GM12874 (cell line): ENCODE results near the gene PDXK.

ENCODE experiments used
- TF ChIP-seq, protein P1 (sequence below): IDR thresholded peaks from 2 replicates; pipeline ENCODE4 v1.5.1; 2011; ENCODE audit warnings: low read depth, mild to moderate bottlenecking, control low read depth, low read length, moderate library complexity; ENCODE audit not compliant: insufficient read depth

The PDXK gene

DNA sequence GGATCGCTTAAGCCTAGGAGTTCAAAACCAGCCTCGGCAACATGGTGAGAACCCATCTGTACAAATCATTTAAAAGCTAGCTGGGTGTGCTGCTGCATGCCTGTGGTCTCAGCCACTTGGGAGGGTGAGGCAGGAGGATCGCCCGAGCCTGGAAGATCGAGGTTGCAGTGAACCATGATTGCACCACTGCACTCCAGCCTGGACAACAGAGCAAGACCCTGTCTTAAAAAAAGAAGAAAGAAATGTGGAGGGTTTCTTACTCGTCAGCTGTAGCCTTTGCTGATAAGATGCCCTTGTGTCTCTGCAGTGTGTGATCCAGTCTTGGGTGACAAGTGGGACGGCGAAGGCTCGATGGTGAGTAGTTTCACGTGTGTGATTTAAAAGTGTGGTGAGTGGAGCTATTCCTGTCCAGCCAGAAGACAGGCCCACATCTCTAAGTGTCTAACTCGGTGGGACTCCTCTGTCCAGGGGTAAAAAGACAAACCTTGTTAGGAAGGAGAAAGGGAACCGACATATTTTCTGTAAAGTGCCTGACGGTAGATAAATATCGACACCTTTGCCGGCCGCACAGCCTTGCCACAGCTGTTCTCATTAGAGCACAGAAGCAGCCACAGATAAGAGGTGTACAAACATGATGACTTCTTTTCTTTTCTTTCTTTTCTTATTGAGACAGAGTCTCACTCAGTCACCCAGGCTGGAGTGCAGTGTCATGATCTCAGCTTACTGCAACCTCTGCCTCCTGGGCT lies 27.0 kb downstream of the PDXK start:
- TF ChIP-seq, protein P1, sequence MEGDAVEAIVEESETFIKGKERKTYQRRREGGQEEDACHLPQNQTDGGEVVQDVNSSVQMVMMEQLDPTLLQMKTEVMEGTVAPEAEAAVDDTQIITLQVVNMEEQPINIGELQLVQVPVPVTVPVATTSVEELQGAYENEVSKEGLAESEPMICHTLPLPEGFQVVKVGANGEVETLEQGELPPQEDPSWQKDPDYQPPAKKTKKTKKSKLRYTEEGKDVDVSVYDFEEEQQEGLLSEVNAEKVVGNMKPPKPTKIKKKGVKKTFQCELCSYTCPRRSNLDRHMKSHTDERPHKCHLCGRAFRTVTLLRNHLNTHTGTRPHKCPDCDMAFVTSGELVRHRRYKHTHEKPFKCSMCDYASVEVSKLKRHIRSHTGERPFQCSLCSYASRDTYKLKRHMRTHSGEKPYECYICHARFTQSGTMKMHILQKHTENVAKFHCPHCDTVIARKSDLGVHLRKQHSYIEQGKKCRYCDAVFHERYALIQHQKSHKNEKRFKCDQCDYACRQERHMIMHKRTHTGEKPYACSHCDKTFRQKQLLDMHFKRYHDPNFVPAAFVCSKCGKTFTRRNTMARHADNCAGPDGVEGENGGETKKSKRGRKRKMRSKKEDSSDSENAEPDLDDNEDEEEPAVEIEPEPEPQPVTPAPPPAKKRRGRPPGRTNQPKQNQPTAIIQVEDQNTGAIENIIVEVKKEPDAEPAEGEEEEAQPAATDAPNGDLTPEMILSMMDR = no peak

DNA sequence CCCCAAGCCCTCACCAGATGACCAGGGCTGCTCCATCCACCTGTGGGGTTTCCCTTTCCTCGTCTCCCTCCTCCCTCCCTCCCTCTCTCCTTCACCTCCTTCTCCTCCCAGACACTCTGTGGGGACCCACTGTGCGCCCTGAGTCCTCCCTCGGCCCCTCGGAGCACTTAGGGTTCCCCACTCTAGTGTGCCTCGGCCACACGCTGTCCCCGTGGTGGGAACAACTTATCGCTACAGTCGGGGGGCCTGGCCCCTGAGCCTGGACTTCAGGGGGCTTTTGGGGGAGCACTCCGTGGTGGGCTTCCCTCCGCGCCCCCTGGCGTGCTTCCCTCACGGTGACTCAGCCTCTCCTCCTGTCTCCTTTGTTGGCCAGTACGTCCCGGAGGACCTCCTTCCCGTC lies 29.7 kb downstream of the PDXK start:
- TF ChIP-seq, protein P1 = no peak

GRCh38 chr21:43749651-43750262 lies 30.8 kb downstream of the PDXK start:
- TF ChIP-seq, protein P1 = no peak

DNA sequence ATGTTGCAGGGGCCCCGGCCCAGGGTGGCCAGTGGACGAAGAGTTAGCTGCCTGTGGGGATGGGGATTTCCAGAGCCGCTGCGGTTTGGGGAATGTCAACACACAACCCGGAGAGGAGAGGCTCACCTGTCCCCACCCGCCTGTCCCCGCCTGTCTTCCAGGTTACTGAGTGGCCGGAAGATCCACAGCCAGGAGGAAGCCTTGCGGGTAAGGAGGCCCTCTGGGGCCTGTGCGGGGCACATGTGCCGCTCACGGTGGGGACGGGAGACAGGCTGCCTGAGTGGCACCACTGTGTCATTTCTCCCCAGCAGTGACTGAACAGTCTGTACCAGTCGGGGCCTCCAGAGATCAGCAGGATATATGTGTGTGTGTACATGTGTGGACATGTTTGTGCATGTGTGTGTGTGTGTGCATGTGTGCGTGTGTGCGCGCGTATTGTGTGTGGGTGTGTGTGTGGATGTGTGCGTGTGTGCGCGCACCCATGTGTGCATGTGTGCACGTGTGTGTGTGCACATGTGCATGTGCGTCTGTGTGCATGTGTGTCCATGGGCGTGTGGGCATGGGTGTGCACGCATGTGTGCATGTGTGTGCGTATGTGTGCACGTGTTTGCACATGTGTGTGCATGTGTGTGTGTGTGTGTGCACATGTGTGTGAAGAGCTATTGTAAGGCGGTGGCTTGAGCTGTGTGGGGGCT lies 31.6 kb downstream of the PDXK start:
- TF ChIP-seq, protein P1 = no peak

GRCh38 chr21:43751955-43752591 lies 33.1 kb downstream of the PDXK start:
- TF ChIP-seq, protein P1 = no peak

- TF ChIP-seq, protein P1 = no peak
Measured at GRCh38 chr21:43752758-43753438, 34.0 kb downstream of the PDXK start.
